Stimulated activated naive CD4-positive, alpha-beta T cell (primary cell): ENCODE data around the gene ARHGEF2.
A peak's percentile ranks its signal among the peaks of the same experiment; 100 is the strongest.

ENCODE experiments used
- DNase-seq, 6 experiments: peaks; one replicate each; lab custom pipeline; 2025; lab: John Stamatoyannopoulos, UW

The ARHGEF2 gene

GRCh38 chr1:155971910-155972809 is 6.2 kb downstream of the ARHGEF2 start:
- DNase-seq, result no peak

DNA sequence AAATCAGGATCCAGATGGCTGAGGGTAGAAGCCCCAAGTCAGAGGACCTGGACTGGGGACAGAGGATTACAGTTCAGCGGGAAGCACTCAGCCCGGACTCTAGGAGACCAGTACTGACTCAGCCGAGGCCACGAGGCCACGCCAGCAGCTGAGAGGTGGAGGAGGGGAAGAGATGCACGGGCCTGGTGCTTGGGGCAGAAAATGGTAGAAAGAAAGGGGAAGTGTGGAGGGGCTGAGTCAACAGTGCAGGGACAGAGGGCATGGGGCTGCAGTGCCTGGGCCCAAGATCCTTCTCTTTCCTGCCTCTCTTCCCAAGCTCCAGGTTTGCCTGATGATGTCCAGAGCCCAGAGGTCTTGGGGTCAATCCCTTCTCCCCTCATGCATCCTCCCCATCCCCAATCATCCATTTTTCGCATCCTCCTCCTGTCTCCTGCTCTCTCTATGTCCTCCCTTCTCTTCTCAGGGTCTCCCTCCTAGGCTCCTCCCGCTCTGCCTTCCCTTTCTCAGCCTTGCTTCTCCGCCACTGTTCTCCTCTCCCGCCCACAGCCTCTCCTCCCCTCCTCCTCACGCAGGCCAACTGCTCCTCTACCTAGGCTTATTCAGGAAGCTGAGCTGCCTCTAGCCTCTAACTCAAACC is 7.7 kb downstream of the ARHGEF2 start:
- no peak for DNase-seq

- no peak for DNase-seq
Measured at GRCh38 chr1:155969377-155969791, 9.0 kb downstream of the ARHGEF2 start.

- DNase-seq, result no peak
Measured at GRCh38 chr1:155968670-155969069, 9.7 kb downstream of the ARHGEF2 start.

- no peak for DNase-seq
Measured at GRCh38 chr1:155968051-155968400, 10.3 kb downstream of the ARHGEF2 start.

DNA sequence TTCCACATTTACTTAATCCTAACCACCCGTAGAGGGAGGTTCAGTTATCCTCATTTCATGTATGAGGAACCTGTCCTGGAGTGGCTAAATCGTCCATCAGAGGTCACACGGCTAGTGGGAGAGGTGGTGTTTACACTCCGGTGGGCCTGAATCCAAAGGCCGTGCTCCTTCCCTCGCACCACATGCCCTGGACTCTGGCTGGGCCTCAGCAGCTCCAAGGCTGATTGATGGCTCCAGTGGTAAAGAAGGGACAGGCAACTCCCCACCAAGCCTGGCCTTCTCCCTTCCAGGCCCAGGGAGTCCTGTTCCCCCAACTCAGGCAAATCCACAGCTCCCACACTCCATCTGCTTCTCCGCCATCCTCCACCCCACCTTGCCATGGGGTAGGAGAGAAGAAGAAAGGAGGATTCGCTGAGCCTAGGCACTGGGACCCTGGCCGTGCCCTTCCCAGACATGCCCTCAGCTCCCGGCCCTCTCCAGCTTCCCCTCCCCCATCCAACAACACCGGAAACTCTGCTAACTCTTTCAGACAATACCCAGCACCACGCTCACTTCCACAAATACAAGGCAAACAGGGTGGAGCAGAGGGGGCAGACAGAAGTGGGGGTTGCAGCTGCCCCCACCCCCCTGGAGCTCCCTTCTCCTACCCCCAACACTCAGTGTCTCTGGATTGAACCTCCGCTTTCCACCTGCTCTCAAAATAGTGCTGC is 10.9 kb downstream of the ARHGEF2 start:
- DNase-seq, result peak in 5 of 6 experiments; percentile 15 to 47 (median 33)

GRCh38 chr1:155966750-155967149 is 11.6 kb downstream of the ARHGEF2 start:
- no peak for DNase-seq

- no peak for DNase-seq
Measured at GRCh38 chr1:155966135-155966534, 12.2 kb downstream of the ARHGEF2 start.

GRCh38 chr1:155964193-155964592 is 14.2 kb downstream of the ARHGEF2 start:
- no peak for DNase-seq

DNA sequence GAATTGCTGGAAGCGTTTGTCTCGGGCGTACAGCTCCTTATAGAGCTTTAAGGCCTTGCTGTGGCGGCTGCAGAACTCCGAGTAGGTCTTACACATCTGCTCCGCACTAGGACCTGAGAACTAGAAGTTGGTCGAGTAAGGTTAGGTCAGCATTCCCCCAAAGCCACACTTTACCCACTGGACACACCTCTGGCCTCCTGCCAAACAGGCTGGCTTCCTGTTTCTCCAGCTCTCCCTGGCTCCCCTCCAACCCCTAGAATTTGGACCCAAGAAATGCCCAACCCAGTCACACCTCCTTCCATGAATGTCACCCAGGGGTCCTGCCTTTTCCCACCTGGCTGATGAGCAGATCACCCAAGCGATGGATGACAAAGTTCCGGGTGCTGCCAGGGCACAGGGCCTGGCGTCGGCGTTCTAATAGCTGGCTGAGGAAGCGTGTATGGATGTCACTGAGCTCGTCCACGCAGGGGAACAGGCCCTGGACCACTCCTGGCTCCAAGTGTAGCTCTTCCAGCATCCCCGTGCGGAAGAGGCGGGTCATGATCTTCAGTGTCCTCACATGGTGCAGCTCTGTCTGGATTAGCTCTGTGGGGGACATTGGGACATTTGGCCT is 15.6 kb downstream of the ARHGEF2 start:
- no peak for DNase-seq

- DNase-seq, result no peak
Measured at GRCh38 chr1:155961937-155962336, 16.4 kb downstream of the ARHGEF2 start.

- no peak for DNase-seq
Measured at GRCh38 chr1:155960081-155960745, 18.1 kb downstream of the ARHGEF2 start.

DNA sequence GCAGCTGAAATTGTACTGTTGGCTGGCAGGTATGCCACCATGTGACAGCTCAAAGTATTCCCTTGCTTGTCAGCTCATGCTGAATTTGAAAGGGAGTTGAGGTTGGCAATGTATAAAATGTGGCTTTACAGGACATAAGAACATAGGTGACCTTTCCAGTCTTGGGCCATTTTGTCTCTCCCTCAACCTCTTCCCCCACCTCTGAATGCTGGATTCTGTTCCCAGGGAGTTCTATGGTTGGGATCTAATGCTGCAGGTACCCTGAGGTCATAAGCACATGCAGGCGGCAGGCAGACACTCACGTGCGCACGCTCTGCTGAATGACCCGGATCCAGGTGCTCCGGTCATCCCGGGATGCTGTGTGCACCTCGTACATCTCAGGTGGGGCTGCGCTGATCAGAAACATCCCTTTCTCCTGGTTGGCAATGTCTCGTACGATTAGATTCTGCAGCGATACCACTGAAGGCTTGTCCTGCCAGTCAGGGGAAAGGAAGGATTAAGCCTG is 20.9 kb downstream of the ARHGEF2 start:
- no peak for DNase-seq

DNA sequence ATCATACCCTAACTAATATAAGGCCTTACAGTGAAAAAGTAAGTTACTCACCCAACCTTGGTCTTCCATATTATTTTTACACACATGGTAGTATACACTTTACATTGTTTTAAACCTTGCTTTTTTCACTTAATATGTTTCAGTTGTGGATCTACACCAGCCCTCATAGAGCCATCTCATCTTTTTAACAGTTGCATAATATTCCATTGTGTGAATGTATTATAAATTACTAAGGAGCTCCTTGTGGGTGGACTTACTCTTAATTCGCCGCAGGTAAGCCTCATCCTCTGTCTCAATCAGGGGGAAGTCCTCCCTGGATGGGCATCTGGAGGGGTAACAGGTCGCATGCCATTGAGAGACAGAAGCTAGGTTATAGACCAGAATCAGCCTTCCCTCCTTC is 23.7 kb downstream of the ARHGEF2 start:
- DNase-seq, result no peak

- DNase-seq, result no peak
Measured at GRCh38 chr1:155952505-155952890, 25.8 kb downstream of the ARHGEF2 start.

DNA sequence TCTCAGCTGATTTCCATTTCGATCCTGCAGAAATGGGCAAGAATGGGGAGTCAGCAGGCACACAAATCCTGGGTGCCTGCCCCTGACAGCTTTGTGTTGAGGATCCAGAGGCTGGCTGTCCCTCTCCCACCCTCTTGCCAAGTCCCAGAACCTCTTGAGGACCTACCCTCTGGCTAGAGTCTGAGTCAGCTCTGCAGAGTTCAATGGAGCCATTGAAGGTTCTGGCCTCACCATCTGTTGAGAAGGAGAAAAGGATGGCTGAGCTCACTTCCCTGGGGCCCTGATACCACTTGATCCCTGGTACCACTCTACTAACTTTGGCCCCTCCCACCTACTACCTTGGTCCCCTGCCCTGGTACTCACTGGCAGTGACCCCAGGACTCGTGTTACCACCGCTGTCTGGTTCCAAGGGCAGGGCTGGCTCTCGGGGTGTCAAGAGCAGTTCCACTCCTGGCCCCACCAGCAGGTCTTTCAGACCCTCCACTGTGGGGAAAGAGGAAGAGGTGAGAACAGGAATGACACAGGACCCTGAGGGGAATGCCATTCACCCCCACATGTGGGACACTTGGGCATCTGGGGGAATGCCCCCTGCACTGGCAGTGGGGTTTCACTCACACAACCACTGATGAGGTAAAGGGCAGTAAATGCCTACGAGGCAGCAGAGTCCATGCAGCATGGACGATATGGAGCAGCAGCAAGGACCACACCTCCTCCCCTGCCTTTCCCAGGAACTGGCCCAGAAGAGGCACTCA is 26.4 kb downstream of the ARHGEF2 start:
- DNase-seq, result no peak

DNA sequence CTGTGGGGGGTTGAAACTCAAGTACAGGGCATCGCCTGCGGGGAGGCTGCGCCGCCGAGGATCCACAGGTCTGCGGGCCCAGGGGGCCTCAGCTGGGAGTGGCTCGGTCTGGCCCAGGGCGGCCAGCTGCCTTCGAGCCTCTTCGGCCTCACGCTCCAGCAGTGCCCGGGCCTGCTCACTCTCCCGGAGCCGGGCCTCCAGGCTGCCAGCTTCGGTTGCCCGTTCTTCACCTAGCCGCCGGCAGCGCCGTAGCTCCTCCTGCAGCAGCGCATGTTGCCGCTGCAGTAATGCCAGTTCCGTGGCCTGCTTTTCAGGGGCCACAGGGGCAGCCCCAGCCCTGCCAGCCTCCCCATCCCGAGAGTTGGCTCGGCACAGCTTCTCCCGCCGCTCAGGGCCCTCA is 27.5 kb downstream of the ARHGEF2 start:
- no peak for DNase-seq

DNA sequence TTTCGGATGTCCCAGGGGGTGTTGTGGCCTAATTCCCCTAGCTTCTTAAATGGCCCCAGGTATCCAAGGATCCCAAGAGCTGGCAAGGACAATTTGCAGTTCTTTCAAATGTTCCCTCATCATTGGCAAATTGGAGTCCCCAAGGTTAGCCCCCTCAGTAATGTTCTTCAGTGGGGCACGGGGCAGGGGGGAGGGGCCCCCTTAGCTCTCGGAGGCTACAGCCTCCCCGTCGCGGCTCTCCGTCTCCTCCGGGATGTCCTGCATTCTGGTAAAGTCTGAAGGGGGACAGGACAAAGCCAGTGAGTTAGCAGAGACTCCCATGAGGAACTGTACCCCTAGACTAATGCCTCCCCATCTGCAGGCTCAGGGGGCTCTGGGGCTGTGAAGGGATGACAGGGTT is 30.6 kb downstream of the ARHGEF2 start:
- no peak for DNase-seq

DNA sequence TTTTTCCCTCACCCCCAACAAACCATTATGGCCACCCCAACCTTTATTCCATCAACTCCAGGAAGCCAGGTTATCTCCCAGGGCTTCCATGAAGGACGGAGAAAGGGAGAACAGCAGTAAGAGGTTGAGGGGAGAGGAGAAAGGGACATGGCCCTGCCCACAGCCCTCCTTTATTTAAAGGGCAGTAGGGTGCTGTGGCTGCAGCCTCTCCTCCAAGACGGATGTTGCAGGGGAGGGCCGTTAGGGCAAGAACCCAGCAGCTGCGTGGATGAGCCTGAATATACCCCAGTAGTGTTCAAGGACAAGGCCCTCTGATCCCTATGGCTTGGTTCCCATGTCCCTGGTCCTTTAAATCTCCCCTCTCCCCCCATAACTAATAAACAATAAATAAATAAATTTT is 31.1 kb downstream of the ARHGEF2 start:
- no peak for DNase-seq

GRCh38 chr1:155946633-155947219 is 31.6 kb downstream of the ARHGEF2 start:
- DNase-seq, result no peak

DNA sequence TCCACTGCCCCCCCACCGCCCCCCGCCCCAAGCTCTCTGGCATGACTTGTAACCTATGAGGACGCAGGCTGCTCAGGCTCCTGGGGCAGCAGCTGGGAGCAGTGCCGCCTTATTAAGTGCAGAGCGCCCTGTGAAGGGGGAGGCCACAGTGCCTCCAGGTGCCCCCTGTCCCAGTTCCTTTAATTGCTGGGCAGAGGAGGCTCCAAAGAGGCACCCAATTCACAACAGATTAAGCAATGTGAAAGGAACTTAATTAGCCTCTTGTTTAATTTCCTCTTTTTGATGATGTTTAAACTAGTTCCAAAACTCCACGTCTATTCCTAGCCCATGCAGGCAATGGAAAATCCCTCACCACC is 33.9 kb downstream of the ARHGEF2 start:
- no peak for DNase-seq
